ENCODE data around the gene NMT1. TPM values are rescaled to one million over a fixed set of nuclear protein-coding genes. Genes with fewer than 3 reads are reported as not detected.

Gene NMT1
- total and polyA plus RNA-seq, 2 of the 13 experiments (the other 11 are each of a cell fraction or from before 2014, with no cell fraction given) = 75.7 to 142 TPM

DNA sequence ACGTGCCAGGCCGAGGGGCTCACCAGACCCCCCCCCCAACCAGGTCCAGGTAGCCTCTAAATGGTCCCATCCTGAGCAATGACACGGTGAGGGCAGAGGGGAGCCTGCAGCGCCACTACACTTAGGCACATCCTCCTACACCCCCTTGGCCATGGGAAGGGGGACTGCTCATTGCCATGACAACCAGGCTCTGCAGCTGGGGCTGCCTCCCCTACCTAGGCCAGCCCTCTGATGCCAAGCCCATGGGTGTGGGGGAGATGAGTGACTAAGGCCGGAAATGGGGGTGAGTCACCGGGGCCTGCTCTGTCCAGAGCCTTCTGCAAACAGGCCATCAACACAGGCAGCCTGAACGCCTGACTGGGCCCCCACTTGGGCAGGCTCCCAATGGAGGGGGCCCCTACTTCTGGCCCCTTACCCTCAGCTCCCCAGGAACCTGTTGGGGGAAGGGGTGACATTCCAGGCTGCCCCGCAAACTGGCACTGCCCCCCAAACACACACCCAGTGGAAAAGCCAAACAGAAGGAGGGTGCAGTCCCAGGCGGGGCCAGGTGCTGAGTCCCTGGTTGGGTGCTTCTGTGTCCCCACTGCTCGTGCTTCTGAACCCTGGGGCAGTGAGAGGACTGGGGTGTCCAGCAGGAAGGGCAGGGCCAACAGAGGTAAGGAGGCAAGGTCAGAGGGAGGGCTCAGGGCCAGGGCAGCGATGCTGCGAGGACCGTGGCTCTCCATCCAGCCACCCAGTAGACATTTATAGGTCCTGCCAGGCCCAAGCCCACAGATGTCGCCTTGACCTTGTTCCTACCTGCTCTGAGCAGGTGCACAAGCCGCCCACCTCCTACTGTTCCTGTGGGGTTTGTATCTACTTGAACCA, 63.0 kb downstream of the NMT1 start (continued):
- TF ChIP-seq, protein P1, sequence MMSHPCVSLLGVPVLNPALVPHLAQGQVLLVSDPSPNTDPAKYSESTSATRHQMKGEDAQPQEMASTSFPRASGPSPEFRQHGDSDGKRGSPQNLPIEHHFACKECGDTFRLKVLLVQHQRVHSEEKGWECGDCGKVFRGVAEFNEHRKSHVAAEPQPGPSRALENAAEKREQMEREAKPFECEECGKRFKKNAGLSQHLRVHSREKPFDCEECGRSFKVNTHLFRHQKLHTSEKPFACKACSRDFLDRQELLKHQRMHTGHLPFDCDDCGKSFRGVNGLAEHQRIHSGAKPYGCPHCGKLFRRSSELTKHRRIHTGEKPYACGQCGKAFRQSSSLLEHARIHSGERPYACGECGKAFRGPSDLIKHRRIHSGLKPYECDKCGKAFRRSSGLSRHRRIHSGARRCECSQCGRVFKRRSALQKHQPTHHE (CRISPR knock-in tag; IDR thresholded peaks at IDR 0.05; ENCODE audit: borderline replicate concordance) = no peak
- TF ChIP-seq ZNF749 (CRISPR knock-in tag; IDR thresholded peaks at IDR 0.05; ENCODE audit: borderline replicate concordance) (no peak), ZNF878 (CRISPR knock-in tag; IDR thresholded peaks at IDR 0.05) (no peak), NFE2L2 (IDR thresholded peaks at IDR 0.05; ENCODE audit: low read length) (no peak), NR0B2 (CRISPR knock-in tag; IDR thresholded peaks at IDR 0.05) (no peak), ZNF891 (CRISPR knock-in tag; IDR thresholded peaks at IDR 0.05) (no peak; the same call in 1 of the 2 replicates), ZNF3 (CRISPR knock-in tag; IDR thresholded peaks at IDR 0.05) (no peak), U2AF1 (optimal IDR thresholded peaks at IDR 0.05; ENCODE audit: low read depth, low read length) (peak; percentile 88), ZNF205 (CRISPR knock-in tag; IDR thresholded peaks at IDR 0.05) (peak; percentile 66; the same call in 1 of the 2 replicates), ZNF792 (CRISPR knock-in tag; IDR thresholded peaks at IDR 0.05) (no peak), NONO (IDR thresholded peaks at IDR 0.05) (no peak), NONO (CRISPR knock-in tag; conservative IDR thresholded peaks at IDR 0.05) (no peak), ZNF720 (CRISPR knock-in tag; IDR thresholded peaks at IDR 0.05) (no peak), RFX3 (CRISPR knock-in tag; IDR thresholded peaks at IDR 0.05) (peak; percentile 87), KLF9 (CRISPR knock-in tag; IDR thresholded peaks at IDR 0.05; ENCODE audit: low read depth) (no peak), TAF15 (IDR thresholded peaks at IDR 0.05; ENCODE audit: low read depth, low read length, poor library complexity, severe bottlenecking) (no peak)
- TF ChIP-seq, protein P2, sequence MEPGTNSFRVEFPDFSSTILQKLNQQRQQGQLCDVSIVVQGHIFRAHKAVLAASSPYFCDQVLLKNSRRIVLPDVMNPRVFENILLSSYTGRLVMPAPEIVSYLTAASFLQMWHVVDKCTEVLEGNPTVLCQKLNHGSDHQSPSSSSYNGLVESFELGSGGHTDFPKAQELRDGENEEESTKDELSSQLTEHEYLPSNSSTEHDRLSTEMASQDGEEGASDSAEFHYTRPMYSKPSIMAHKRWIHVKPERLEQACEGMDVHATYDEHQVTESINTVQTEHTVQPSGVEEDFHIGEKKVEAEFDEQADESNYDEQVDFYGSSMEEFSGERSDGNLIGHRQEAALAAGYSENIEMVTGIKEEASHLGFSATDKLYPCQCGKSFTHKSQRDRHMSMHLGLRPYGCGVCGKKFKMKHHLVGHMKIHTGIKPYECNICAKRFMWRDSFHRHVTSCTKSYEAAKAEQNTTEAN (CRISPR knock-in tag; conservative IDR thresholded peaks at IDR 0.05) = no peak
- TF ChIP-seq, protein P3, sequence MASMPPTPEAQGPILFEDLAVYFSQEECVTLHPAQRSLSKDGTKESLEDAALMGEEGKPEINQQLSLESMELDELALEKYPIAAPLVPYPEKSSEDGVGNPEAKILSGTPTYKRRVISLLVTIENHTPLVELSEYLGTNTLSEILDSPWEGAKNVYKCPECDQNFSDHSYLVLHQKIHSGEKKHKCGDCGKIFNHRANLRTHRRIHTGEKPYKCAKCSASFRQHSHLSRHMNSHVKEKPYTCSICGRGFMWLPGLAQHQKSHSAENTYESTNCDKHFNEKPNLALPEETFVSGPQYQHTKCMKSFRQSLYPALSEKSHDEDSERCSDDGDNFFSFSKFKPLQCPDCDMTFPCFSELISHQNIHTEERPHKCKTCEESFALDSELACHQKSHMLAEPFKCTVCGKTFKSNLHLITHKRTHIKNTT (CRISPR knock-in tag; IDR thresholded peaks at IDR 0.05) = no peak
- TF ChIP-seq, protein P4, sequence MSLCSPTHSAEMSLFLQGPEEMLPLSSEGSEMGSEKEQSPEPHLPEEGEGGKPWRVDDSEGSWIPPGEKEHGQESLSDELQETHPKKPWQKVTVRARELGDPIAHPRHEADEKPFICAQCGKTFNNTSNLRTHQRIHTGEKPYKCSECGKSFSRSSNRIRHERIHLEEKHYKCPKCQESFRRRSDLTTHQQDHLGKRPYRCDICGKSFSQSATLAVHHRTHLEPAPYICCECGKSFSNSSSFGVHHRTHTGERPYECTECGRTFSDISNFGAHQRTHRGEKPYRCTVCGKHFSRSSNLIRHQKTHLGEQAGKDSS (CRISPR knock-in tag; IDR thresholded peaks at IDR 0.05; ENCODE audit: borderline replicate concordance, low read depth) = peak; percentile 87; the same call in 1 of the 2 replicates
- TF ChIP-seq, protein P5, sequence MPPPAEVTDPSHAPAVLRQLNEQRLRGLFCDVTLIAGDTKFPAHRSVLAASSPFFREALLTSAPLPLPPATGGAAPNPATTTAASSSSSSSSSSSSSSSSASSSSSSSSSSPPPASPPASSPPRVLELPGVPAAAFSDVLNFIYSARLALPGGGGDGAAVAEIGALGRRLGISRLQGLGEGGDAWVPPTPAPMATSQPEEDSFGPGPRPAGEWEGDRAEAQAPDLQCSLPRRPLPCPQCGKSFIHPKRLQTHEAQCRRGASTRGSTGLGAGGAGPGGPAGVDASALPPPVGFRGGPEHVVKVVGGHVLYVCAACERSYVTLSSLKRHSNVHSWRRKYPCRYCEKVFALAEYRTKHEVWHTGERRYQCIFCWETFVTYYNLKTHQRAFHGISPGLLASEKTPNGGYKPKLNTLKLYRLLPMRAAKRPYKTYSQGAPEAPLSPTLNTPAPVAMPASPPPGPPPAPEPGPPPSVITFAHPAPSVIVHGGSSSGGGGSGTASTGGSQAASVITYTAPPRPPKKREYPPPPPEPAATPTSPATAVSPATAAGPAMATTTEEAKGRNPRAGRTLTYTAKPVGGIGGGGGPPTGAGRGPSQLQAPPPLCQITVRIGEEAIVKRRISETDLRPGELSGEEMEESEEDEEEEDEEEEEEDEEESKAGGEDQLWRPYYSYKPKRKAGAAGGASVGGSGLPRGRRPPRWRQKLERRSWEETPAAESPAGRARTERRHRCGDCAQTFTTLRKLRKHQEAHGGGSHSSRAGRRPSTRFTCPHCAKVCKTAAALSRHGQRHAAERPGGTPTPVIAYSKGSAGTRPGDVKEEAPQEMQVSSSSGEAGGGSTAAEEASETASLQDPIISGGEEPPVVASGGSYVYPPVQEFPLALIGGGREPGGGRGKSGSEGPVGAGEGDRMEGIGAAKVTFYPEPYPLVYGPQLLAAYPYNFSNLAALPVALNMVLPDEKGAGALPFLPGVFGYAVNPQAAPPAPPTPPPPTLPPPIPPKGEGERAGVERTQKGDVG (CRISPR knock-in tag; IDR thresholded peaks at IDR 0.05; ENCODE audit: borderline replicate concordance) = 0 out of 2 replicates have a peak, but pooled peaks have one; percentile 44

Data from HepG2 (cell line).